ENCODE data around the gene HES2.
"Not testable (repeated sequence)": the region's sequence is repeated elsewhere in the genome, so short reads cannot be mapped to it uniquely, and the experiment has no call there.

Gene HES2

DNA sequence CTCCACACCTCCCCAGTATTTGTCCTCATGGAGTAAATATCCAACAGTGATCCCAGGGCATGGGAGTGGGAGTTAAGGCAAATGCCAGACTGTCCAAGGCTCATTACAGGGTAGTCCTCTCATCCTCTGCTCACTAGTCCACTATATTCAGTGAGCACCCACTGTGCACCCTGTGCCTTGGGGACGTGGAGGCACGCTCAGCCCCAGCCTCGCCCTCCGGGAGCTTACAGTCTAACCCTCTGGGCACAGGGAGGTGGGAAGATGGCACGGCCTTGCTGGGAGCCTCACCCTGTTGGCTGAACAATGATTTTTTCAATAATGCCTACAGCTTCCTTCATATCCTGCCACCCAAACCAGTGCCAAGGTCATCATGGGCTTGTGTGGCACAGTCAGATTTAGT is 2.8 kb downstream of the HES2 start:
- in situ Hi-C loops (cut with HindIII; ENCODE audit: low pct_unique_long_range_greater_than_20kb, low sequenced_read_pairs), result no loop called here

GRCh38 chr1:6416295-6416656 is 3.4 kb downstream of the HES2 start:
- DNase-seq (ENCODE audit: low read depth in 1 of 2, low spot score in 1 of 2), result no peak
- in situ Hi-C loops (cut with HindIII; ENCODE audit: low pct_unique_long_range_greater_than_20kb, low sequenced_read_pairs), result no loop called here
- TF ChIP-seq JUND (IDR thresholded peaks at IDR 0.05; ENCODE audit: low read depth), result no peak

More for the DNA sequence above, 2.8 kb downstream of the HES2 start:
- no peak for DNase-seq (ENCODE audit: low read depth in 1 of 2, low spot score in 1 of 2)
- no peak for TF ChIP-seq JUND (IDR thresholded peaks at IDR 0.05; ENCODE audit: low read depth)

GRCh38 chr1:6414881-6415626 is 4.7 kb downstream of the HES2 start:
- in situ Hi-C loops (cut with HindIII; ENCODE audit: low pct_unique_long_range_greater_than_20kb, low sequenced_read_pairs), result no loop called here
- DNase-seq (ENCODE audit: low read depth in 1 of 2, low spot score in 1 of 2), result no peak
- no peak for TF ChIP-seq JUND (IDR thresholded peaks at IDR 0.05; ENCODE audit: low read depth)

- no peak for TF ChIP-seq JUND (IDR thresholded peaks at IDR 0.05; ENCODE audit: low read depth)
- in situ Hi-C loops (cut with HindIII; ENCODE audit: low pct_unique_long_range_greater_than_20kb, low sequenced_read_pairs), result no loop called here
- DNase-seq (ENCODE audit: low read depth in 1 of 2, low spot score in 1 of 2), result peak in 1 of 2 experiments; percentile 76
Observed at GRCh38 chr1:6414443-6414844, 5.3 kb downstream of the HES2 start.

GRCh38 chr1:6412896-6413295 is 6.8 kb downstream of the HES2 start:
- no peak for TF ChIP-seq JUND (IDR thresholded peaks at IDR 0.05; ENCODE audit: low read depth)
- in situ Hi-C loops (cut with HindIII; ENCODE audit: low pct_unique_long_range_greater_than_20kb, low sequenced_read_pairs), result no loop called here
- DNase-seq (ENCODE audit: low read depth in 1 of 2, low spot score in 1 of 2), result no peak

GRCh38 chr1:6410248-6410893 is 9.3 kb downstream of the HES2 start:
- no peak for DNase-seq (ENCODE audit: low read depth in 1 of 2, low spot score in 1 of 2)
- no peak for TF ChIP-seq JUND (IDR thresholded peaks at IDR 0.05; ENCODE audit: low read depth)
- in situ Hi-C loops (cut with HindIII; ENCODE audit: low pct_unique_long_range_greater_than_20kb, low sequenced_read_pairs), result no loop called here

DNA sequence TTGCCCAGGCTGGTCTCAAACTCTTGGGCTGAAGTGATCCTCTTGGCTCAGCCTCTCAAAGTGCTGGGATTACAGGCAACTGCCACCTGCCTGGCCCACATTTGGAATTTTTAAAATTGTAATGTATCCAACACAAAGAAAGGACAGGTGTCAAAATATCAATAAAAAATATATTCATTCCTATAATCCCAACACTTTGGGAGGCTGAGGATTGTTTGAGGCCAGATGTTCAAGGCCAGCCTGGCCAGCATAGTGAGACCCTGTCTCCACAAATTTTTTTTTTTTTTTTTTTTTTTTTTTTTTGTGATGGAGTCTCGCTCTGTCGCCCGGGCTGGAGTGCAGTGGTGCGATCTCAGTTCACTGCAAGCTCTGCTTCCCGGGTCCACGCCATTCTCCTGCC is 10.0 kb downstream of the HES2 start:
- no peak for DNase-seq (ENCODE audit: low read depth in 1 of 2, low spot score in 1 of 2)
- no peak for TF ChIP-seq JUND (IDR thresholded peaks at IDR 0.05; ENCODE audit: low read depth)
- in situ Hi-C loops (cut with HindIII; ENCODE audit: low pct_unique_long_range_greater_than_20kb, low sequenced_read_pairs), result no loop called here

DNA sequence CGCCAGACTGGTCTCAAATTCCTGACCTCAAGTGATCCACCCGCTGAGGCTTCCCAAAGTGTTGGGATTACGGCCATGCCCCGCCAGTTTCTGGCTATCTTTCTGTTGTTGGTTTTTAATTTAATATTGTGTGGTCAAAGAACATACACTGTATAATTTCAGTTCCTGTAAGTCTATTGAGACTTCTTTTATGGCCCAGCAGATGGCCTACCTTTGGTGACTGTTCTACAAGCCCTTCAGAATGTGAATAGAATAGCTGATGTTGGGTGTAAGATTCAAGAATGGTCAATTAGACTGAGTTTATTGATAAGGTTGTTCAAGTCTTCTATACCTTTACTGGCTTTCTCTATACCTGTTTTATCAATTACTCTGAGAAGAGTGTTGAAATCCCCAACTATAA is 10.7 kb downstream of the HES2 start:
- in situ Hi-C loops (cut with HindIII; ENCODE audit: low pct_unique_long_range_greater_than_20kb, low sequenced_read_pairs), result no loop called here
- no peak for DNase-seq (ENCODE audit: low read depth in 1 of 2, low spot score in 1 of 2)
- TF ChIP-seq JUND (IDR thresholded peaks at IDR 0.05; ENCODE audit: low read depth), result no peak

DNA sequence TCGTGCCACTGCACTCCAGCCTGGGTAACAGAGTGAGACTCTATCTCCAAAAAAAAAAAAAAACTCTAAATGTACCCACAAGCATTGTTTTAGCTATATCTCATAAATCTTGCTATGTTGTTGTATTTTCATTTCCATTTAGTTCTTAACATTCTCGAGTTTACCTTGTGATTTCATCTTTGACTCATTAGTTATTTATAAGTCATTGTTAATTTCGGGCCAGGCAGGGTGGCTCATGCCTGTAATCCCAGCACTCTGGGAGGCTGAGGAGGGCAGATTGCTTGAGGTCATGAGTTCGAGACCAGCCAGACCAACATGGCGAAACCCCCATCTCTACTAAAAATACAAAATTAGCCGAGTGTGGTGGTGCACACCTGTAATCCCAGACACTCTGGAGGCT is 11.7 kb downstream of the HES2 start:
- DNase-seq (ENCODE audit: low read depth in 1 of 2, low spot score in 1 of 2), result no peak
- no peak for TF ChIP-seq JUND (IDR thresholded peaks at IDR 0.05; ENCODE audit: low read depth)
- in situ Hi-C loops (cut with HindIII; ENCODE audit: low pct_unique_long_range_greater_than_20kb, low sequenced_read_pairs), result no loop called here

DNA sequence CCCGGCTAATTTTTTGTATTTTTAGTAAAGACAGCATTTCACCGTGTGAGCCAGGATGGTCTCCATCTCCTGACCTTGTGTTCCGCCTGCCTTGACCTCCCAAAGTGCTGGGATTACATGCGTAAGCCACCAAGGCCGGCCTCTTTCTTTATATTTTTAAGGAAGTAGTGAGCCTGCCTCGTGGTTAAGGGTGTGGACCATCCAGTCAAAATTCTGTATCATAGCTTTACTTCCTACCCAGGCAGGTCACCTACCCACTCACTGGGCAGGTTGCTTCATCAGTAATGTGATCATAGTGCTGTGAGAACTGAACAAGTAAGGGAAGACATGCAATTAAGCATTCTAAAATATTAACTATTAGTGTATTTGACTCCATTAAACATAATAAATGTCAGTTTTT is 18.0 kb downstream of the HES2 start:
- in situ Hi-C loops (cut with HindIII; ENCODE audit: low pct_unique_long_range_greater_than_20kb, low sequenced_read_pairs), result no loop called here
- TF ChIP-seq JUND (IDR thresholded peaks at IDR 0.05; ENCODE audit: low read depth), result no peak
- DNase-seq (ENCODE audit: low read depth in 1 of 2, low spot score in 1 of 2), result no peak

- in situ Hi-C loops (cut with HindIII; ENCODE audit: low pct_unique_long_range_greater_than_20kb, low sequenced_read_pairs), result no loop called here
- no peak for TF ChIP-seq JUND (IDR thresholded peaks at IDR 0.05; ENCODE audit: low read depth)
- no peak for DNase-seq (ENCODE audit: low read depth in 1 of 2, low spot score in 1 of 2)
Observed at GRCh38 chr1:6399294-6399693, 20.4 kb downstream of the HES2 start.

DNA sequence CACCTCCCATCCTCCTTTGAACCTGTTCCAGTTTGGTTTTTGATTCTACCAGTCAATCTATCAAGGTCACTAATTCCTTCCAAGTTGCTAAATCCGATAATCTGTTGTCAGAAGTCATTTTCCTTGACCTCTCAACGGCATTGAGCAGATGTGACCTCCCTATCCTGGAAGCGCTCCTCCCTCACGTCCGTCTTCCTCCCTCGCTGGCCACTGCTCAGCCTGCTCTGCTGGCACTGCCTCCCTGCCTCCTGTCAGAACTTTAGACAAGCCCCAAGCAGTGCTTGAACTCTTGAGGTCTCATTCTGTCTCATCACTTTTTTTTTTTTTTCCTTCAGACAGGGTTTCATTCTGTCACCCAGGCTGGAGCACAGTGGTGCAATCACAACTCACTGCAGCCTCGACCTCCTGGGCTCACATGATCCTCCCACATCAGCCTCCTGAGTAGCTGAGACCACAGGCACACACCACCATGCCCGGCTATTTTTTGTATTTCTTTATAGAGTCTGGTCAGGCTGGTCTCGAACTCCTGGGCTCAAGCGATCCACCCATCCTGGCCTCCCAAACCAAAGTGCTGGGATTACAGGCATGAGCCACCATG is 21.8 kb downstream of the HES2 start:
- no peak for DNase-seq (ENCODE audit: low read depth in 1 of 2, low spot score in 1 of 2)
- in situ Hi-C loops (cut with HindIII; ENCODE audit: low pct_unique_long_range_greater_than_20kb, low sequenced_read_pairs), result no loop called here
- no peak for TF ChIP-seq JUND (IDR thresholded peaks at IDR 0.05; ENCODE audit: low read depth)

DNA sequence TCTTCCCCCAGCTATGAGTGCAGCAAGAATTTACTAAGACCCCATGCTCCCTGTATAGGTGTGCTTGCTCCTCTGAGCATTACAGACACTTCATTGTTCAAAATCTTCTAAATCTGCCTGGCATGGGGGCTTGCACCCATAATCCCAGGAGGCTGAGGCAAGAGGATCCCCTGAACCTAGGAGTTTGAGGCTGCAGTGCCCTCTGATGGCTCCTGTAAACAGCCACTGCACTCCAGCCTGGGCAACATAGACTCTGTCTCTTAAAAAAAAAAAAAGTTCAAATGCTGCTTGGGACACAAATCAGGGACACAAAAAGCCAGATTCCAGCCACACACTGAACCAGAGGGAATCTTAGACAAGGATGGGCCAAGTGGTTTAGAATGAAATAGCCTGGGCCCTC is 22.7 kb downstream of the HES2 start:
- TF ChIP-seq JUND (IDR thresholded peaks at IDR 0.05; ENCODE audit: low read depth), result no peak
- in situ Hi-C loops (cut with HindIII; ENCODE audit: low pct_unique_long_range_greater_than_20kb, low sequenced_read_pairs), result no loop called here

DNA sequence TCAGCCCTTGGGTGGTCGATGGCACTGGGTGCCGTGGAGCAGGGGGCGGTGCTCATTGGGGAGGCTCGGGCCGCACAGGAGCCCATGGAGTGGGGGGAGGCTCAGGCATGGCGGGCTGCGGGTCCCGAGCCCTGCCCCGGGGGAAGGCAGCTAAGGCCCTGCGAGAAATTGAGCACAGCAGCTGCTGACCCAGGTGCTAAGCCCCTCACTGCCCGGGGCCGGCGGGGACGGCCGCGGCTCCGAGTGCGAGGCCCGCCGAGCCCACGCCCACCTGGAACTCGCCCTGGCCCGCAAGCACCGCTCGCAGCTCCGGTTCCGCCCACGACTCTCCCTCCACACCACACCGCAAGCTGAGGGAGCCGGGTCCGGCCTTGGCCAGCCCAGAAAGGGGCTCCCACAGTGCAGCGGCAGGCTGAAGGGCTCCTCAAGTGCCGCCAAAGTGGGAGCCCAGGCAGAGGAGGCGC is 23.9 kb downstream of the HES2 start:
- DNase-seq (ENCODE audit: low read depth in 1 of 2, low spot score in 1 of 2); in situ Hi-C loops (cut with HindIII; ENCODE audit: low pct_unique_long_range_greater_than_20kb, low sequenced_read_pairs): not testable (repeated sequence)

More for the DNA sequence above, 22.7 kb downstream of the HES2 start:
- no peak for DNase-seq (ENCODE audit: low read depth in 1 of 2, low spot score in 1 of 2)

- DNase-seq (ENCODE audit: low read depth in 1 of 2, low spot score in 1 of 2); in situ Hi-C loops (cut with HindIII; ENCODE audit: low pct_unique_long_range_greater_than_20kb, low sequenced_read_pairs): not testable (repeated sequence)
Observed at GRCh38 chr1:6395130-6395529, 24.6 kb downstream of the HES2 start.
